Keratinocyte (primary cell): ENCODE data around the gene SHQ1.

Experiments used
- CTCF ChIP-seq, 3 experiments: IDR thresholded peaks in 1 of 3; conservative IDR thresholded peaks in 1 of 3; optimal IDR thresholded peaks in 1 of 3; 2 replicates in 2 of 3; 3 replicates in 1 of 3; pipeline versions ENCODE3 to v1.5.1; 2011; ENCODE audit warnings: low read length in 3 of 3, mild to moderate bottlenecking in 3 of 3, moderate library complexity in 2 of 3, control low read depth in 1 of 3, inconsistent platforms in 1 of 3; ENCODE audit not compliant: insufficient read depth in 2 of 3; ENCODE audit errors: extremely low read depth in 1 of 3
- EZH2 ChIP-seq: IDR thresholded peaks from one replicate; pipeline ENCODE4 v1.6.1; 2012; ENCODE audit warnings: inconsistent platforms, mild to moderate bottlenecking, low read length, moderate library complexity

GRCh38 chr3:72797773-72798543, 50.3 kb downstream of the SHQ1 start:
- TF ChIP-seq CTCF (optimal IDR thresholded peaks at IDR 0.05 in 1 of 3, IDR thresholded peaks at IDR 0.05 in 1 of 3, conservative IDR thresholded peaks at IDR 0.05 in 1 of 3; ENCODE audit: extremely low read depth in 1 of 3, insufficient read depth in 2 of 3, low read length in 3 of 3) = no peak
- no peak for TF ChIP-seq EZH2
